ENCODE data around the gene ALDH16A1.

ALDH16A1 gene

DNA sequence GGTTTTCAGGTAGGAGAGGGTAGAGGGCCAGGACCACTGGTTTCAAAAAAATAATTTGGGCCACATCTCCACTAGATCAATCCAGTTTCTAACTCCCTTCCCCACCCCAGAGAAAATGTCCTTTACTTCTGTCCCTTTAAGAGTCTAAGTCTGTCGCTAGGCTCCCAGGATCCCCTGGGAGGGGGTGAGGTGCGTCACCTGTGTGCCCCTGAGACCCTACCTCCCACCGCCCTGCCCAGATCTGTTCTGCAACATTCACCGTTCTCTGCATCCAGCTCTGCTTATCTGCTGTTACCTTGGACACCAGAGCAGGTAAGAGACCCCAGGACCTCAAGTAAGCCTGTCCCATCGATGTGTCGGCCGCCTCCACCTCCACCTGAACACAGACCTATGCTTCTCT, 27.8 kb upstream of the ALDH16A1 start, which contains the start of gene GFY:
Gene GFY, plus strand, starts transcription at position 211 of the 400 bp plus-strand sequence. CDS start 1,043 bp downstream, outside the sequence.
- DNase-seq, result no peak

DNA sequence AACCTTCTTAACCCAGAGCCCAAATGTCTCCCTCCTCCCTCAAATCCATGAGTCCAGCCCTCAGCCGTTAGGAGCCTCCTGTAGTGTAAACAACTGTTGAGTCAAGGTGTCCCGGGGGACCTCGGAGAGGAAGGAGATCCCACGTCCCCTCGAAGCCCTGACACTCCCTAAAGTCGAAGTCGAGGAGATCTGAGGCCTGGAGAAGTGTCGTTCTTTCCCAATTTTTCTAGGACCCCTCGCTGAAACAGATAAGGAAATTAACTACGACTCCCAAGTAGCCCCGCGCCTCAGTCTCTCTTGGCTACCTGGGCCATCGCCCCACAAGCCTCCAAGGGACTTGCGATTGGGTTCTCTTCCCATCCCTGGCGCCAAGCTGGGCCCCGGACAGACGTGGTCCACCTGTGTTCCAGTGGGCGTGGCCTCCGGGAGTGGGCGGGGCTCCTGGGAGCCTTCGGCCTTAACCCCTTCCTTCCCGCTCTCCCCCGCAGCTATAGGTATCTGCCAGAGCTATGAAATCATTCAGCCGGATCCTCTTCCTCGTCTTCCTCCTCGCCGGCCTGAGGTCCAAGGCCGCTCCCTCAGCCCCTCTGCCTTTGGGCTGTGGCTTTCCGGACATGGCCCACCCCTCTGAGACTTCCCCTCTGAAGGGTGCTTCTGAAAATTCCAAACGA, 27.0 kb upstream of the ALDH16A1 start:
- DNase-seq, result no peak

DNA sequence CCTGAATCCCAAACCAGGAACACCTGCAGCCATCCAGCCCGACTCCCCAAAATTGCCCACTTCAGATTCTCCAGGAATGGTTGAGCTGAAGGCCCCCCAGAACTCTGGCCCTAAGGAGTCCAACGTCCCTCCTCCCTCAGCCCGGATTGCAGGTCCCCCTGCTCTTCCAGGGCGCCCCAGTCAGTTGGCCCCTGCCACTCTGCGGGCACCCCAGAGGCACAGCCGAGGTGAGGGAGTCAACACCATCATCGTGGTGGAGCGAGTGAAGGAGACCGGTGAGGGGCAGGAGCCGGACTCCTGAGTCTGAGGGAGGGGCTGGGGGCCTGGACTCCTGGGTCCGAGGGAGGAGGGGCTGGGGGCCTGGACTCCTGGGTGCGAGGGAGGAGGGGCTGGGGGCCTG, 25.7 kb upstream of the ALDH16A1 start:
- DNase-seq, result no peak

DNA sequence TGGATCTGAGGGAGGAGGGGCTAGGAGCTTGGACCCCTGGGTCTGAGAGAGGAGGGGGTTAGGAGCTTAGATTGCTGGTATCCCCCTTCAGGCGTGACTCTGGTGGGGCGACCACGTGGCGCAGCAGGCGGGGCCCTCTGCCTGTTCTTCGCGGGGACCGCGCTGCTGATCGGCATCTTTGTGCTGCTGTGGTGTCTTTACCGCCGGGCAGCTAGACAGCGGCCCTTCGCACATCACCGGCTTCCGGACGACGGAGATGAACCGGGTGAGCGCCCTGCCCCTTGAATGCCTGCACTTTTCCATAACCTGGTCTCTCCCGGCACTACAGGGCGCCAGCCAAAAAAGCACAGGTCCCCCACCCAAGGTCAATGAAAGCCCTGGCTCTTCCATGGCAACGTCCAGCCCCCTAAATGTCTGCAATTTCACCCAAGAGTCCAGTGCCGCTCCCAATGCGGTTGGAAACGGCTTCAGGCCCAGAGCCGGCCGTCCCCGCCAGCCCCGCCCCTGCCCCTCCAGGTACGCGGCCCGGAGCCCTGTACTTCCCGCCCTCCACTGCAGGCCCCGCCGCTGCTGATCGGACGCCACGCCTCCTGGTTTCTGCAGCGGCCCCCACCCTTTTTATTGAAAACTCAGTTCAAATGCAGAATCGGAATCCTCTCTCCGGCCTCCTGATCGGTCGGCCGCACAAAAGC, 25.0 kb upstream of the ALDH16A1 start:
- DNase-seq, result peak; percentile 48

DNA sequence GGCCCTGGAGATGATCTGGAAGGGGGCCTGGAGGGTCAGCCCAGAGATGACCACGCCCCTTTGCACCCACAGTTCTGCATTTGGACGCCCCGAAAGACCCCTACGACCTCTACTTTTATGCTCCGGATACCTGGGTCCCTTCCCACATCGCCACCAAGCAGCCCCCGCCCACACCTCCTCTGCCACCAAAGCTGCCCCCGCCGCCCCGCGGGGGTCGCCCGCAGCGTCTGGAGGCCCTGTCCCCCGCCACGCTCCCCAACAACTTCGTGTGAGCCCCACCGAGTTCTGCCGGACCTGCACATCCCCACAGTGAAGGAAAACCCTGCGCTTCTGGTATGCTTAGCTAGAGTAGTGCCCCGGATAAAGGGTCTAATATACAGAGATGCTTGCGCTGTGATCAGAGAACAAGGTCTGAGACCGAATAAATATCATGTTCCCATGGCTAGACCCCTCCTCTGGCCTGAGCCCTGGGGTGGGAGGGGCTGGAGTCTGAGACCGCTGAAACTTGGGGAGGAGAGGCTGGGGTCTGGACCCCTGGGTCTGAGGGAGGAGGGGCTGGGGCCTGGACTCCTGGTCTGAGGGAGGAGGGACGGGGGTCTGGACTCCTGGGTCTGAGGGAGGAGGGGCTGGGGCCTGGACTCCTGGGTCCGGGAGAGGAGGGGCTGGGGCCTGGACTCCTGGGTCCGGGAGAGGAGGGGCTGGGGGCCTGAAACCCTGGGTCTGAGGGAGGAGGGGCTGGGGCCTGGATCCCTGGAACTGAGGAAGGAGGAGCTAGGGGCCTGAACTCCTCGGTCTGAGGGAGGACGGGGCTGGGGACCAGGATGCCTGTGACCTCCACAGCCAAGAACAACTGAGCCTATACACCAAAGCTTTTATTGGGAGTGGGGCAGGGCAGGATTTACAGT, 24.2 kb upstream of the ALDH16A1 start:
- no peak for DNase-seq

DNA sequence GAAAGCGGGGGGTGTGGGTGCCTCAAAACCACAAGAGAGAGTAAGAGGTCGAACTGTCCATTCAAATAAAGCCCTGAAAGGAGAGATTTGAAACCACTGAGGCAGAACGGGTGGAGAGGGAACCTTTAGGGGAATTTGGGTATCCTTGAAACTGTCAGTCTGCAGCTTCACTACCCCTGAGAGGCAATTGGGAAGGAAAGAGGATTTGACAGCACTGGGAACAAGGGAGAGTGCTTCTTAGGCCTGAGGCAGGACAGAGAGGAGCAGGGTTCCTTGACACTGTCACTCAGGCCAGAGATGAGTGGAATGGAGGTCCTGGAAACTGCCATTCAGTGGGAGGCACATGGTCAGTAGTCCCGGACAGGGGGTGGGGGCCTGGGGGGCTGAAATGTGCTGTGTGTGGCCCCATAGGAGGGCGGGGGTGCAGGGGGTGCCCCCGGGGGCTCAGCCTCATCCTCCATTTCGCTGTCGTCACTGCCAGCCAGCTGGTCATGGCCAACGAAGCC, 22.8 kb upstream of the ALDH16A1 start:
- DNase-seq, result no peak

DNA sequence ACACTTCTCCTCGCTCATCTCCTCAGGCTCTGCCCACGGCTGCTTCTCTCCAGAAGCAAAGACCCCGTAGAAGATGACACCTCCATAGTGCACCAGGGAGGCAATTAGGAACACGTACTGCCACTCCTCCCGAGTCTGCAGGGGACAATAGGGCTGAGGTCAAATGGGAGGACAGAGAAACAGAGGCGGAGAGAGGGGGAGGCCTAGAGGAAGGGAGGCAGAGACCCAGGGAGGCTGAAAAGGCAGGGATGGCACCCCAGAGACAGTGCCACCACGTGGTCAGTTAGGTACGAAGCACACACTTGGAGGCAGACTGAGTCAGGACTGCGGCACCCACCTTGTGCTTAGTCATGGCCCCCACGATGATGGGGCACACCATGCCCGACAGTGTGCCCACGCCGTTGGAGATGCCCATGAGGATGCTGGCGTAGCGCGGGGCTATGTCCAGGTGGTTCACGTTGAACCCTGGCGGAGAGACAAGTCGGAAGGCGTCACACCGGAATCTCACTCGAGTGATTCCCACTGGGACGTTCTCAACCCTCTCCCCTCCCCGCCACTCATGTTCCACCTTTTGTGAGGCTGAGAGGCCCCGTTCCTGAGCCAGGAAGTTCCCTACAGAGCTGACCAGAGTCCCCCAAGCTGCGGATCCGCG, 22.2 kb upstream of the ALDH16A1 start:
- no peak for DNase-seq

DNA sequence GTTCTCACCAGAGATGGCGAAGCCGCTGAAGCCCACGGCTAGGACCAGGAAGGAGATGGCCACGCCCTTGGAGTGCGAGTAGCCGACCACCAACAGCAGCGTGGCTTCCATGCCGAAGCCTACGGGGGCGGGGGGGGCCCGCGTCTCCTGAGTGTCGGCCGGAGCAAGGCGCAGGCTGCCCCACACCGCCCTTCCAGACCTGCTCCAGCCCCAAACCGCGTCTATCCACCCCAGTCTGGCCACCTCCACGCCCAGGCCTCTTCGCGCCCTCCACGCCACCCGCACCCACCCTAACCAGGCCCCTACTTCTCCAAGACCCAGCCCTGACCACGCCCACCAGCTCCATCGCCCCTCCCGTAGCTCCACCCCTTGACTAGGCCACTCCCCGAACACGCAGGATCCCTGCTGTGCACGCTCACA, 21.7 kb upstream of the ALDH16A1 start:
- DNase-seq, result no peak

DNA sequence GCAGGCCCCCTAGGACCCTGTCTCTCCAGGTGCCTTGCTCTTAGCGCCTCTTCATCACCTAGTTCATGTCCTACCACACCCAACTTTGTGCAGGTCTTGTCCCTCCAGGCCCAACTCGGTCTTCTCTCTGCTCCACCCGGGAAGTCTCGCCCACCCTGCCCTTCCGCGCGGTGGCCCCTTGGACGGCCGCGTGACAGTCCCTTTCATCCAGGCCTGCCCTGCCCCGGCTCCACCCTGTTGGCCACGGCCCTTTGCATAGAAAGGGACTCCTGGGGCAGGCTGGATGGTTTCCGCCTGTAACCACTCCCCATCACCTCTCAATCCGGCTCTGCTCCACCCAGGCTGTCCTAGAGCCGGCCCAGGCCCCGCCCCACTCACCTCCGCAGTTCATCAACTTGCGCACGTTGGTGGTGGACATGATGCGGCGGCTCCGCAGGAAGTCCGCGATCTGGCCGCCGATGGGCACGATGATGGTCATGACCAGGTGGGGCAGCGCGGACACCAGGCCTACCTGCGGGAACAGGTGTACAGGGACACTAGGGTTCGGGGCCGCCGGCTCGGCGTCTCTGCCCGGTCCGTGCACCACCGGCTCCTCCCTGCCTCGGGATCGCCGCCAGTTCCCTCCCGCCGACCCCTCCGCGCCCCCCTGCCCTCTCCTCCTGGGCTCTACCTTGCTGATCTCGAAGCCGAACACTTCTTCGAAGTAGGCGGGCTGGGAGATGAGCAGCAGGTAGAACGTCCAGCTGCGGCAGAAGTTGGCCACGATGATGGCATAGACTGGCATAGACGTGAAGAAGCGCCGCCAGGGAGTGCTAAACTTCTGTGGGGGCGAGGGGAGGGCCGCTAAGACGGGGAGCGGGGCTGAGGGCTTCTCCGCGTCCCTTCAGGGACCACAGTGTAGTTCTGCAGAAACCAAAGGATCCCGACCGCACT, 20.6 kb upstream of the ALDH16A1 start:
- DNase-seq, result no peak

DNA sequence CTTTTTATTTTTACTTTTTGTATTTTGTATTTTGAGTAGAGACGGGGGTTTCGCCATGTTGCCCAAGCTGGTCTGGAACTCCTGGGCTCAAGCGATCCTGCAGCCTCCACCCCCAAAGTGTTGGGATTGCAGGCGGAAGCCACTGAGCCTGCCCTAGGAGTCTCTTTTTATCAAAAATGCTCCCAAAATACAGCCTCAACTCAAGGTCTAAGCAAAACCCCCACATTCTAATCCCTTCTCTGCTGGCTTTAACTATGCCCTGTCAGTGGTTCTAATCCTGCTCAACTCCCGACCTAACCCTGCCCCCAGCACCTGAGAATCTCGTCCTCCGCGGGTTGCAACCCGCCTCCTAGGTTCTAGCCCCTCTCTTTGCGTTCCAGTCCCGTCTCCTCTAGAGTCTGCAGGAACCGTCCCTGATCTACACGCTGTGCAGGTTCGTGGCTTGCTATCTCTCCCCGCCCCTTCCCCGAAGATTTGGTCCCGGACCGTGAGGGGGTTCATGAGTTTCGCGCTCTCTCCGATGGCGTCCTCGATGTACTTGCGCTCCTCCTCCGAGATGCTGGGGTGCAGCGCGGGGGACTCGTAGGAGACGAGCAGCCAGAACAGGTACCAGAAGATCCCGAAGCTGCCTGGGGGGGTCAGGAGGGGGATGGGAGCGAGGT, 19.7 kb upstream of the ALDH16A1 start:
- DNase-seq, result no peak

DNA sequence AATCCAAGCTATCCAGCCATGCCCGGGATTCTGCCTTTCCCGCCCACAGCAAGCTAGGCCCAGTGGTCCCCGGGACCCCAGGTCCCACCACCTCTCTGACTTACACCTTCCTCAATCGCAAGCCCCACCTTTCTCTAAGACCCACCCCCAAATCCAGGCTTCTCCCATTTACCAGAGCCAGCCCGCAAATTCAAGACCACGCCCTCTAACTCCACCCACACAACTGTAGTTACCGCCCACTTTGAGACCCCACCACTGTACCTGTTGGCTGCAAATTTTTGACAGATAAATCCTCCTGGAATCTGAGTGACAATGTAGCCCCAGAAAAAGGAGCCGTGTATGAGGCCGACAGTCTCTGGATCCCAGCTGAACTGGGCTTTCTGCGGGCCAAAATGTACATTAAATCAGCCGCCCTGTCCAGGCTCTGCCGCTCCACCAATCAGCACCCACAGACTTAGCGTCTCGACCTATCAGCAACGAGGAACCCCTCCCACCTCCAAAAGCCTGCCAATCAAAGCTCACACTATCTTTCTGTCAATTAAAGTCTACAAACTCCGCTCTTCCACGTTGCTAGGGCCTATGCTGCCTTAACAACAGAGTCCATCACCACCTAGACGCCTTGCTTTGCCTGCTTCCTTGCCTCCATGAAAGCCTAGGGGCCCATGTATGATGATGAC, 18.0 kb upstream of the ALDH16A1 start:
- DNase-seq, result no peak

DNA sequence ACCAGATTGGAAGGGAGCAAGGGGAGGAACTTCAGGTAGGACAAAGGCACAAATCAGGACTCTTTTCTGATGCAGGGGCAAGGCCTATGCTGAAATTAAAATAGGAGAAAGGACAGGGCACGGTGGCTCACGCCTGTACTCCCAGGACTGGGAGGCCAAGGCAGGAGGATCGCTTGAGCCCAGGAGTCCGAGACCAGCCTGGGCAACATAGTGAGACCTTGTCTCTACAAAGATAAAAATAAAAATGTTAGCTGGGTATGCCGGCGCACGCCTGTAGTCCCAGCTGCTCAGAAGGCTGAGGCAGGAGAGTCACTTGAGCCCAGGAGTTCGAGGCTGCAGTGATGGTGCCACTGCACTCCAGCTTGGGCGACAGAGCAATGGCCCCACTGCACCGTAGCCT, 17.4 kb upstream of the ALDH16A1 start:
- no peak for DNase-seq

DNA sequence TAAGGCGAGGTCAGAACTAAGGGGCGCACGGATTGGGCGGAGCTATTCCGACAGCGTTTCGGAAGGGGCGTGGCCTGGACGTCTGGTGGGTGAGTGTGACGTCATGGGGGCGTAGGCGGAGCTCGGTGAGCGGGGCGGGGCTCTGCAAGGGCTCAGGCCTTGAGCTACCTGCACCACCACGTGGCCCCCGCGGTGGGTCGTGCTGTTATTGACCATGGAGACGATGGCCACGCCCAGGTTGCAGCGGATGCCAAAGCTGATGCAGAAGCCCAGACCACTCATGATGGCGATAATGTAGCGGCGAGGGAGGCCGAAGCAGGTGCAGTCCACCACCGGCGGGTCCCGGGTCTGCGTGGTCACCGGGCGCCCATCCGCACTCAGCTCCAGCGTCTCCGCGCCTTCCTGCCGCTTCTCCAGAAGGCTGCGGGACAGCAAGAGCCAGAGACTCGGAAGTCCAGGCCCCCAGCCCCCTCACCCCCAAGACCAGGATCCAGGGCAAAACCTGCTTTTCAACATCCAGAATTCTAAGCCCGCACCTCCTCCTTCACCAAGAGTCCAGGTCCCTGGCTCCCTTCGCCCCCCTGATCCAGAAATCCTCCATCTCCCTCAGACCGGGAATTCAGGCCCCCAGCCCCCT, 16.5 kb upstream of the ALDH16A1 start:
- DNase-seq, result no peak

DNA sequence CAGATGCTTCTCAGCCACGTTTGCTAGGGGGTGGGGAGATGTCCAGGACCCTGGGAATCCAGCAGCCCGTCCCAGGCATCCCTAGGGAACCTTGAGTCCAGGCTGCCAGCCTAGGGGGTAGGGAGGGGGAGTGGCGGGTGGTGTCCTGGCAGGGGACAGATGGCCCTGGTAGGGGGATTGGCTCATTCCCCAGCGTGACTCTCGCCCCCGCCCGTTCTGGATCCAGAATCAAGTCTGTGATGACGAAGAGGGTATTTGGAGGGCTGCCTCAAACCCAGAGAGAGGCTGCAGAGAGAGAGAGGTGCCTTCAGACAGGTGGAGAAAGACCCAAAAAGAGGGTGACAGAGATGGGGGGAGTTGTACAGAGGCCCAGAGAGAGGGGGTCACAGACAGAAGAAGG, 15.8 kb upstream of the ALDH16A1 start:
- no peak for DNase-seq

DNA sequence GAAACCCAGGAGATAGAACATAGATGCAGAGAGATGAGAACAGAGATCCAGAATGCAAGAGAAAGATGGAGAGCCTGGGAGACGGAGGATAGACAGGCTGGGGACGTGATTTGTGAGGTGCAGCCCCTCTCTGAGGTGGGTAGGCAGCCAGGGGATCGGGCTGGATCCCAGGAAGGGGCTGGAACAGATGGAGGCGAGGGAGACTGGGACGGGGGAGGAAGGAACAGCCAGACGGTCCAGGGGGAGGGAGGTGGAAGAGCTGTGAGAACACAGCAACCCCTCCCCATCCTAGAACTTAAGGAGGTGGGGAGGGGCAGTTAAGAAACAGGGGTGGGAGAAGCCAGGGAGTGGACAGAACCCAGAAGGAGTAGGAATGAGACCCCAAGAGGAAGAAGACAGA, 14.8 kb upstream of the ALDH16A1 start:
- no peak for DNase-seq

DNA sequence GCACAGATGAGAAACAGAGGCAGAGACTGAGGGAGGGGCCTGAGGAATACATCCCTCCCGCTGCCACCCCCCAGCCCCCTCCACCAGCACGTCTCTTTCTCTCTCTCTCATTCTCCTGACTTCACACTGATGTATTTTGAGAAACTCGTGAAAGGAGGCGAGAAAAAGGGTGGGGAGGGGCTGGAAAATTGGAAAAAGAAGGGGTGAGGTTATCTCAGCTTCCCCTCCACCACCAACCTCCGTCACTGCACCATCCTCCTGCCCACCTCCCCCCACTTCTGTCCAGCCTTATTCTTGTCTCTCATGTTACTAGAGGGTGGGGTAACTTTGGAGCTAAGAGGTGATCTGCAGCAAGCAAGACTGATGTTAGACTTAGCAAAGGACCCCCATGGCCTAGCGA, 13.2 kb upstream of the ALDH16A1 start:
- no peak for DNase-seq

DNA sequence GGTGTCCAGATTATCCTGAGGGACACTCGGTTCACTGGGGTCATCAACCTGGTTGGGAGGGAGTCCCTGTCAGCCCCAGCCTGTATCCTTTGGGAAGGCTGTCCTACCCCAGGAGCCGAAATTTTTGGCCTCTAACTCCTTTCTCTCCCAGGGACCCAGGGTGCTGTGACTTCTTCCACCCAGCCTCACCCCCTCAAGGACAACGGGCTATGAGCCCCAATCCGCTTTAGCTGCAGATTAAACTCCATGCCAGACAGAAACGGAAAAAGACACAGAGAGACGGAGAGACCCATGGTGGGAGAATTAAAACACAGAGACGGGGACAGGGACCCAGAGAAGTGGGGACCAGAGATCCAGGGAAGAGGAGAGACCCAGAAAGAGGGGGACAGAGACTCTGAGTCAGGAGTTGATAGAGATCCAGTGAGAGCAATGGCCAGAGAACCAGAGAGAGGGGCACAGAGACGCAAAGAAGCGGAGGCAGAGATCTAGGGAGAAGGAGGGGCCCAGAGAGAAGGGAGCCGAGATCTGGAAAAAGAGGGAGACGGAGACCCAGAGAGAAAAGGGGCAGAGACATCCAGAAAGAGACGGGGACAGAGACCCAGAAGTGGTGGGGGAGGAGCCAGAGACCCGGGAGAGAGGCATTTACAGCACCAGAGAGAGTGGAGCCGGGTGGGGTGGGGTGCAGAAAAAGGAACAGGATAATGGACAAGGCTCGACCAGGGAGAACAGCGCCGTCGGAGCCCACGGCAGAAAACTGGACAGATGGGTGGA, 12.4 kb upstream of the ALDH16A1 start:
- DNase-seq, result no peak

DNA sequence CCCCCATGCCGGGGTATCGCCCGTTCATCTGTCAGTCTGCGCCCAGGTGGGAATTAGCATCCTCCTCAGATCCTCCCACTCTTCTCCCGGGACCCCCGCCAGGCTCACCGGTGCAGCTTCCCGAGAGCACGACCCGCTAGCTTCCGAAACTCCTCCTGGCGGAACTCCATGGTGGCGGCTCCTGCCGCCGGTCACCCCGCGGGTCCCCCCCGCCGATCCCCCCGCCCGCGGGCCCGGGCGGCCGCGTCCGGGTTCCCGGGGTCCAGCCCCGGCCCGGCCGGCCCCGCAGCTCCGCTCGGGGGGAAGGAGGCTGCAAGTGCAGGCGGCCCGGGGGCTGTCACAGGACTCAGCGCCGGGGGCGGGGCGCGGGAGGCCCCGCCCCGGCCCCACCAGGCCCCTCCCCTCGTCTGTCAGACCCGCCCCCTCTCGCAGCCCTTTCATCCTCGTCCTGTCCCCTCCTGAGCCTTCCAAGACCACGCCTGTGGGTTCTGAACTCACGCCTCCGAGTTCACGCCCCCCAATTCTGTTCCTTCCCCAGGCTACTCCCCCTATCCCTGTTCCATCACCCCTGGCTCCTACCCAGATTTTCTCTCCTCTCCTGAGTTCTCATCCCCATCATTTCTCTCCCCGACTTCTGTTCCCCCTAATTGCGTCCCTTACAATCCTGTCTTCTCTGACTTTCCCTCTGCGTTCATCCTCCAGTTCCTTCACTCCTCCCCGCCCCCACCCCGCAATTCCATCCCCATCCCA, 11.6 kb upstream of the ALDH16A1 start, which contains the start of gene SLC17A7:
Gene SLC17A7, minus strand, starts transcription at position 318 of the 750 bp plus-strand sequence. Its CDS starts 148 bp downstream, at position 170.
- DNase-seq, result peak; percentile 50

All from NCI-H748 treated with DMSO at 0.1 percent for 48 hours (cell line).